BLaER1 treated with 17β-estradiol and CSF1 and Interleukin-3, amounts not matched to agents 10 nM and 100 nM (cell line): ENCODE measurements around the gene CDH23.

Experiments used
- H3K27ac ChIP-seq, 11 experiments: shearing (Covaris generic); formaldehyde crosslinking; 2 replicates each; pipeline ENCODE4 v1.8.1; 2022
- H3K27me3 ChIP-seq, 11 experiments: shearing (Covaris generic); formaldehyde crosslinking; 2 replicates each; pipeline ENCODE4 v1.8.1; 2022
- H3K36me3 ChIP-seq, 11 experiments: shearing (Covaris generic); formaldehyde crosslinking; 2 replicates each; pipeline ENCODE4 v1.8.1; 2022
- H3K4me1 ChIP-seq, 10 experiments: shearing (Covaris generic); formaldehyde crosslinking; 2 replicates each; pipeline ENCODE4 v1.8.1; 2022
- H3K4me2 ChIP-seq, 11 experiments: shearing (Covaris generic); formaldehyde crosslinking; 2 replicates each; pipeline ENCODE4 v1.8.1; 2022
- H3K4me3 ChIP-seq, 10 experiments: shearing (Covaris generic); formaldehyde crosslinking; 2 replicates each; pipeline ENCODE4 v1.8.1; 2022
- H3K9ac ChIP-seq, 11 experiments: shearing (Covaris generic); formaldehyde crosslinking; 2 replicates each; pipeline ENCODE4 v1.8.1; 2022
- H3K9me3 ChIP-seq, 11 experiments: shearing (Covaris generic); formaldehyde crosslinking; replicated peaks in 1 of 11; 2 replicates each; pipeline ENCODE4 v1.8.1; 2022
- H4K20me1 ChIP-seq, 11 experiments: shearing (Covaris generic); formaldehyde crosslinking; 2 replicates each; pipeline ENCODE4 v1.8.1; 2022
- Cebpa-rat ChIP-seq, 11 experiments: shearing (Covaris generic); IDR thresholded peaks; 2 replicates each; pipeline ENCODE4 v1.8.1; 2022

CDH23 gene

GRCh38 chr10:71382757-71383156 lies 14.0 kb upstream of the CDH23 start:
- Histone ChIP-seq H3K4me1 (peaks cover 21 to 50% (median 32%) of the 10 kb centered on the region in 10 experiments), H4K20me1 (no peaks in the 10 kb centered on the region), H3K4me2 (peak overlapping the region in 5 of 11 experiments; percentile 11 to 58 (median 43); a peak in 9 of 22 replicates), H3K9me3 (no peaks in the 10 kb centered on the region), H3K27me3 (no peaks in the 10 kb centered on the region), H3K27ac (peak overlapping the region in 8 of 11 experiments; percentile 10 to 69 (median 40); a peak in 11 of 22 replicates), H3K36me3 (no peaks in the 10 kb centered on the region), H3K4me3 (no peak overlapping the region), H3K9ac (peak overlapping the region in 8 of 11 experiments; percentile 3 to 40 (median 22); a peak in 9 of 22 replicates)
- peak in 3 of 11 experiments; percentile 35 to 59 (median 38); a peak in 1 of 22 replicates for TF ChIP-seq Cebpa-rat (IDR thresholded peaks at IDR 0.05)

- no peak overlapping the region for H3K4me3 ChIP-seq
- H3K4me1 ChIP-seq: peaks cover 7 to 37% (median 19%) of the 10 kb centered on the region in 10 experiments
- H3K27me3 ChIP-seq: no peaks in the 10 kb centered on the region
- no peak for TF ChIP-seq Cebpa-rat (IDR thresholded peaks at IDR 0.05)
- H3K27ac ChIP-seq: peak overlapping the region in 3 of 11 experiments; percentile 25 to 69 (median 56); a peak in 3 of 22 replicates
- H3K4me2 ChIP-seq: peak overlapping the region in 4 of 11 experiments; percentile 8 to 45 (median 26); a peak in 3 of 22 replicates
- no peaks in the 10 kb centered on the region for H3K36me3 ChIP-seq
- H4K20me1 ChIP-seq: no peaks in the 10 kb centered on the region
- H3K9ac ChIP-seq: no peak overlapping the region
- no peaks in the 10 kb centered on the region for H3K9me3 ChIP-seq
Measured at GRCh38 chr10:71383972-71384687, 12.6 kb upstream of the CDH23 start.

GRCh38 chr10:71388171-71388570 lies 8.5 kb upstream of the CDH23 start:
- Histone ChIP-seq H3K36me3 (no peaks in the 10 kb centered on the region), H3K4me1 (peaks cover 7 to 35% (median 26%) of the 10 kb centered on the region in 10 experiments), H3K9me3 (no peaks in the 10 kb centered on the region), H4K20me1 (no peaks in the 10 kb centered on the region), H3K27me3 (peaks cover 0 to 16% (median 0%) of the 10 kb centered on the region in 11 experiments; a peak in 1 of 22 replicates), H3K27ac (no peak overlapping the region), H3K4me2 (no peak overlapping the region), H3K4me3 (no peak overlapping the region), H3K9ac (no peak overlapping the region)
- TF ChIP-seq Cebpa-rat (IDR thresholded peaks at IDR 0.05): no peak

GRCh38 chr10:71388583-71389310 lies 8.0 kb upstream of the CDH23 start:
- no peak for TF ChIP-seq Cebpa-rat (IDR thresholded peaks at IDR 0.05)
- H3K4me2 ChIP-seq: no peak overlapping the region
- H3K4me3 ChIP-seq: no peak overlapping the region
- no peak overlapping the region for H3K9ac ChIP-seq
- peaks cover 7 to 35% (median 21%) of the 10 kb centered on the region in 10 experiments; a peak in 19 of 20 replicates for H3K4me1 ChIP-seq
- H4K20me1 ChIP-seq: no peaks in the 10 kb centered on the region
- H3K36me3 ChIP-seq: no peaks in the 10 kb centered on the region
- no peaks in the 10 kb centered on the region for H3K9me3 ChIP-seq
- no peak overlapping the region for H3K27ac ChIP-seq
- peaks cover 0 to 16% (median 0%) of the 10 kb centered on the region in 11 experiments; a peak in 1 of 22 replicates for H3K27me3 ChIP-seq

GRCh38 chr10:71389768-71390460 lies 6.8 kb upstream of the CDH23 start:
- peaks cover 0 to 20% (median 1%) of the 10 kb centered on the region in 11 experiments; a peak in 9 of 22 replicates for H3K27me3 ChIP-seq
- no peaks in the 10 kb centered on the region for H3K36me3 ChIP-seq
- H3K9me3 ChIP-seq: no peaks in the 10 kb centered on the region
- peak overlapping the region in 4 of 11 experiments; percentile 11 to 52 (median 34); a peak in 1 of 22 replicates for H3K9ac ChIP-seq
- H4K20me1 ChIP-seq: no peaks in the 10 kb centered on the region
- peak overlapping the region; percentile 25 to 80 (median 70); a peak in 20 of 22 replicates for H3K4me2 ChIP-seq
- peaks cover 7 to 30% (median 16%) of the 10 kb centered on the region in 10 experiments; a peak in 19 of 20 replicates for H3K4me1 ChIP-seq
- no peak overlapping the region for H3K27ac ChIP-seq
- no peak for TF ChIP-seq Cebpa-rat (IDR thresholded peaks at IDR 0.05)
- H3K4me3 ChIP-seq: no peak overlapping the region

- Histone ChIP-seq H3K9me3 (no peaks in the 10 kb centered on the region), H3K4me3 (no peak overlapping the region), H3K27me3 (peaks cover 0 to 25% (median 7%) of the 10 kb centered on the region in 11 experiments; a peak in 15 of 22 replicates), H3K4me2 (peak overlapping the region; percentile 25 to 80 (median 70); a peak in 20 of 22 replicates), H4K20me1 (no peaks in the 10 kb centered on the region), H3K9ac (peak overlapping the region in 4 of 11 experiments; percentile 11 to 52 (median 34); a peak in 1 of 22 replicates), H3K27ac (no peak overlapping the region), H3K4me1 (peaks cover 7 to 27% (median 16%) of the 10 kb centered on the region in 10 experiments; a peak in 19 of 20 replicates), H3K36me3 (no peaks in the 10 kb centered on the region)
- no peak for TF ChIP-seq Cebpa-rat (IDR thresholded peaks at IDR 0.05)
Measured at GRCh38 chr10:71390461-71390835, 6.3 kb upstream of the CDH23 start.

GRCh38 chr10:71390921-71391690 lies 5.6 kb upstream of the CDH23 start:
- no peak for TF ChIP-seq Cebpa-rat (IDR thresholded peaks at IDR 0.05)
- H4K20me1 ChIP-seq: no peaks in the 10 kb centered on the region
- 0 out of 22 replicates have a peak overlapping the region, but pooled peaks of 1 of the 11 experiments have one; percentile 52 for H3K9ac ChIP-seq
- no peak overlapping the region for H3K27ac ChIP-seq
- H3K4me3 ChIP-seq: no peak overlapping the region
- peaks cover 6 to 31% (median 13%) of the 10 kb centered on the region in 11 experiments; a peak in 17 of 22 replicates for H3K27me3 ChIP-seq
- peak overlapping the region in 10 of 11 experiments; percentile 42 to 80 (median 70); a peak in 18 of 22 replicates for H3K4me2 ChIP-seq
- no peaks in the 10 kb centered on the region for H3K36me3 ChIP-seq
- H3K4me1 ChIP-seq: peaks cover 7 to 32% (median 21%) of the 10 kb centered on the region in 10 experiments; a peak in 19 of 20 replicates
- no peaks in the 10 kb centered on the region for H3K9me3 ChIP-seq

GRCh38 chr10:71391701-71392100 lies 5.0 kb upstream of the CDH23 start:
- Histone ChIP-seq H3K4me2 (0 out of 22 replicates have a peak overlapping the region, but pooled peaks of 2 of the 11 experiments have one; percentile 73 to 80), H3K4me3 (no peak overlapping the region), H3K27ac (no peak overlapping the region), H3K36me3 (no peaks in the 10 kb centered on the region), H4K20me1 (no peaks in the 10 kb centered on the region), H3K27me3 (peaks cover 9 to 35% (median 17%) of the 10 kb centered on the region in 11 experiments; a peak in 18 of 22 replicates), H3K9ac (no peak overlapping the region), H3K9me3 (no peaks in the 10 kb centered on the region), H3K4me1 (peaks cover 7 to 35% (median 22%) of the 10 kb centered on the region in 10 experiments; a peak in 19 of 20 replicates)
- no peak for TF ChIP-seq Cebpa-rat (IDR thresholded peaks at IDR 0.05)
